Upper lobe of left lung (tissue), 4 donors: ENCODE measurements around the gene GPR176.

Experiments used
- CTCF ChIP-seq, 6 experiments: fragments of 450-650 bp in 4 of 6; fragments of 200-600 bp in 2 of 6; sonication (generic) in 2 of 6; IDR thresholded peaks; one replicate each; pipeline ENCODE4 v1.5.1; 2016 to 2019; ENCODE audit warnings: antibody characterized with exemption in 6 of 6
- EP300 ChIP-seq, 4 donors: sonication (generic); formaldehyde crosslinking; IDR thresholded peaks; one replicate each; pipeline ENCODE4 v1.5.1; 2017; ENCODE audit warnings: antibody characterized with exemption in 4 of 4, control low read depth in 2 of 4

GRCh38 chr15:39801641-39802309, 118.3 kb downstream of the GPR176 start:
- TF ChIP-seq CTCF (IDR thresholded peaks at IDR 0.05) (peak in 4 of 6 experiments; percentile 11 to 56 (median 28)), EP300 (IDR thresholded peaks at IDR 0.05) (no peak)
